ENCODE results near the gene FDPS.

DNA sequence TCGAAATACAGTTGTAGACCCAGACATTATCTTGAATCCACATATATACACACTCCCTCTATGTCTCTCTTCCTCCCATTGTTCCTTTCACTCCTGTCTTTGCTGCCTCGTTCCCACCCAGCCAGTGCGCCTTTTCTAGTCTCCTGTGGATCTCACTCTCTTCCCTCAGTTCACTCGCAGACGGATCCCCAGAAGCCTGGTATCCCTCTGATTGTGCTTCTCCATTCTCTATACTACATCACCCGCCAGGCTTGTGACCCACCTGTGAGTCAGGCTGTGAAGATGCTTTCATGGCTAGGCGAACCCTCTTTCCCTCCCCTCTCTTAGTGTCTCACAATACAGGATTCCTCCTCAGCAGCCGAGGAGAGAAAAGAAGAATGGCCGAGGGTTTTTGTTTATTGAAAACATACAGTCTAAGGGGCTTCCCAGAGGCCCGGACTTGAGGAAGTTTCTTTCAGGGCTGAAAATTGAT lies 29.9 kb upstream of the FDPS start:
- TF ChIP-seq CTCF (conservative IDR thresholded peaks at IDR 0.05; ENCODE audit: low read depth, low read length): no peak
- no peak for TF ChIP-seq EZH2 (IDR thresholded peaks at IDR 0.05; ENCODE audit: borderline replicate concordance, low read depth, low read length, poor library complexity, severe bottlenecking)
